ENCODE data around the gene GAK.

- TF ChIP-seq CTCF (optimal IDR thresholded peaks at IDR 0.05 in 1 of 3, IDR thresholded peaks at IDR 0.05 in 1 of 3, conservative IDR thresholded peaks at IDR 0.05 in 1 of 3; ENCODE audit: extremely low read depth in 1 of 3, insufficient read depth in 2 of 3, low read length in 3 of 3) (no peak), EZH2 (IDR thresholded peaks at IDR 0.05; ENCODE audit: low read length) (no peak)
Observed at GRCh38 chr4:836750-837301, 95.3 kb downstream of the GAK start.

Data from keratinocyte (primary cell).